ENCODE data around the gene ITLN1. TPM values are rescaled to one million over a fixed set of nuclear protein-coding genes. Genes with fewer than 3 reads are reported as not detected.

ITLN1 gene
- total RNA-seq, 2 experiments from 2014 or later = not detected

- ChIA-PET CTCF (interaction anchor here (1.1 to 5.2 kb wide), 3 partner anchors 14 to 127 kb away, joined by 3 to 39 read pairs (median 3); no protein-coding TSS in a partner anchor), POLR2A (no interaction called here)
- ATAC-seq (no peak), DNase-seq (no peak)
- peak overlapping the region; percentile 17 for H3K27ac Mint-ChIP-seq
- intact Hi-C loops (cut with micrococcal nuclease) = no loop called here
- peaks cover 28% of the 10 kb centered on the region for H3K4me1 Mint-ChIP-seq (ENCODE audit: low read depth)
- TF ChIP-seq CTCF (IDR thresholded peaks at IDR 0.05) = no peak
- H3K27me3 Mint-ChIP-seq = no peaks in the 10 kb centered on the region
- H3K4me3 Mint-ChIP-seq = no peak overlapping the region
- peaks cover 2% of the 10 kb centered on the region for H3K9me3 Mint-ChIP-seq
- no peaks in the 10 kb centered on the region for H3K36me3 Mint-ChIP-seq (ENCODE audit: low read depth)
These were observed 26.9 kb downstream of the ITLN1 start for GRCh38 chr1:160858097-160858496.

GRCh38 chr1:160855181-160855981 lies 29.6 kb downstream of the ITLN1 start:
- Mint-ChIP-seq H3K9me3 (peaks cover 2% of the 10 kb centered on the region), H3K27ac (no peak overlapping the region), H3K27me3 (no peaks in the 10 kb centered on the region), H3K4me3 (no peak overlapping the region), H3K36me3 (ENCODE audit: low read depth) (no peaks in the 10 kb centered on the region), H3K4me1 (ENCODE audit: low read depth) (peaks cover 14% of the 10 kb centered on the region)
- ChIA-PET POLR2A (interaction anchor here (1.1 to 2.2 kb wide), 4 partner anchors 14 to 117 kb away, joined by 3 to 8 read pairs (median 4); partner anchors contain the start of gene ITLN2), CTCF (interaction anchor here (1.0 to 5.2 kb wide), 9 partner anchors 19 to 142 kb away, joined by 3 to 39 read pairs (median 4); partner anchors contain the start of gene ITLN2)
- intact Hi-C loops (cut with micrococcal nuclease) = no loop called here
- DNase-seq (peak; percentile 76), ATAC-seq (peak; percentile 82)
- no peak for TF ChIP-seq CTCF (IDR thresholded peaks at IDR 0.05)

- peak overlapping the region; percentile 62 for H3K27ac Mint-ChIP-seq
- ATAC-seq (no peak), DNase-seq (no peak)
- ChIA-PET POLR2A (interaction anchor here (0.8 kb wide), 1 partner anchor 23 kb away, joined by 3 read pairs; no protein-coding TSS in a partner anchor), CTCF (interaction anchor here (0.8 to 1.4 kb wide), 5 partner anchors 9 to 23 kb away, joined by 3 to 8 read pairs (median 4); partner anchors contain the start of gene CD244)
- H3K4me3 Mint-ChIP-seq = no peak overlapping the region
- intact Hi-C loops (cut with micrococcal nuclease) = no loop called here
- TF ChIP-seq CTCF (IDR thresholded peaks at IDR 0.05) = no peak
- no peaks in the 10 kb centered on the region for H3K27me3 Mint-ChIP-seq
- peaks cover 15% of the 10 kb centered on the region for H3K4me1 Mint-ChIP-seq (ENCODE audit: low read depth)
- no peaks in the 10 kb centered on the region for H3K36me3 Mint-ChIP-seq (ENCODE audit: low read depth)
- H3K9me3 Mint-ChIP-seq = peaks cover 2% of the 10 kb centered on the region
These were observed 31.2 kb downstream of the ITLN1 start for GRCh38 chr1:160853754-160854153.

- ATAC-seq = no peak
- H3K4me3 Mint-ChIP-seq = no peak overlapping the region
- H3K9me3 Mint-ChIP-seq = peaks cover 2% of the 10 kb centered on the region
- ChIA-PET CTCF (interaction anchor here (0.6 to 1.4 kb wide), 7 partner anchors 8 to 244 kb away, joined by 3 to 8 read pairs (median 4); partner anchors contain the start of gene CD244), POLR2A (interaction anchor here (0.8 kb wide), 1 partner anchor 22 kb away, joined by 3 read pairs; no protein-coding TSS in a partner anchor)
- H3K36me3 Mint-ChIP-seq (ENCODE audit: low read depth) = no peaks in the 10 kb centered on the region
- DNase-seq = no peak
- intact Hi-C loops (cut with micrococcal nuclease) = no loop called here
- H3K4me1 Mint-ChIP-seq (ENCODE audit: low read depth) = peaks cover 13% of the 10 kb centered on the region
- H3K27ac Mint-ChIP-seq = no peak overlapping the region
- H3K27me3 Mint-ChIP-seq = no peaks in the 10 kb centered on the region
- no peak for TF ChIP-seq CTCF (IDR thresholded peaks at IDR 0.05)
These were observed 32.0 kb downstream of the ITLN1 start for GRCh38 chr1:160853014-160853413.

GRCh38 chr1:160850993-160851392 lies 34.0 kb downstream of the ITLN1 start:
- CTCF ChIA-PET = interaction anchor here (1.2 to 2.0 kb wide), 7 partner anchors 10 to 124 kb away, joined by 3 to 9 read pairs (median 5); no protein-coding TSS in a partner anchor

More at GRCh38 chr1:160850993-160851392, 34.0 kb downstream of the ITLN1 start:
- no peak for TF ChIP-seq CTCF (IDR thresholded peaks at IDR 0.05)
- Mint-ChIP-seq H3K27ac (no peak overlapping the region), H3K4me1 (ENCODE audit: low read depth) (peaks cover 15% of the 10 kb centered on the region), H3K36me3 (ENCODE audit: low read depth) (no peaks in the 10 kb centered on the region), H3K4me3 (no peak overlapping the region), H3K9me3 (peaks cover 2% of the 10 kb centered on the region), H3K27me3 (no peaks in the 10 kb centered on the region)
- ATAC-seq (no peak), DNase-seq (no peak)
- POLR2A ChIA-PET = interaction anchor here (0.9 to 1.4 kb wide), 4 partner anchors 10 to 13 kb away, joined by 3 to 4 read pairs (median 4); partner anchors contain the start of gene CD244
- intact Hi-C loops (cut with micrococcal nuclease) = no loop called here

Data from activated CD8-positive, alpha-beta T cell treated with anti-CD3 and anti-CD28 coated beads for 36 hours (primary cell).